Measurements from ENCODE around the gene PTPRZ1. TPM values are rescaled to one million over a fixed set of nuclear protein-coding genes. Genes with fewer than 3 reads are reported as not detected.
A peak's percentile ranks its signal among the peaks of the same experiment; 100 is the strongest.

The PTPRZ1 gene
- total and polyA plus RNA-seq, 5 donors: 1.5 to 1.9 (median 1.8) TPM

DNA sequence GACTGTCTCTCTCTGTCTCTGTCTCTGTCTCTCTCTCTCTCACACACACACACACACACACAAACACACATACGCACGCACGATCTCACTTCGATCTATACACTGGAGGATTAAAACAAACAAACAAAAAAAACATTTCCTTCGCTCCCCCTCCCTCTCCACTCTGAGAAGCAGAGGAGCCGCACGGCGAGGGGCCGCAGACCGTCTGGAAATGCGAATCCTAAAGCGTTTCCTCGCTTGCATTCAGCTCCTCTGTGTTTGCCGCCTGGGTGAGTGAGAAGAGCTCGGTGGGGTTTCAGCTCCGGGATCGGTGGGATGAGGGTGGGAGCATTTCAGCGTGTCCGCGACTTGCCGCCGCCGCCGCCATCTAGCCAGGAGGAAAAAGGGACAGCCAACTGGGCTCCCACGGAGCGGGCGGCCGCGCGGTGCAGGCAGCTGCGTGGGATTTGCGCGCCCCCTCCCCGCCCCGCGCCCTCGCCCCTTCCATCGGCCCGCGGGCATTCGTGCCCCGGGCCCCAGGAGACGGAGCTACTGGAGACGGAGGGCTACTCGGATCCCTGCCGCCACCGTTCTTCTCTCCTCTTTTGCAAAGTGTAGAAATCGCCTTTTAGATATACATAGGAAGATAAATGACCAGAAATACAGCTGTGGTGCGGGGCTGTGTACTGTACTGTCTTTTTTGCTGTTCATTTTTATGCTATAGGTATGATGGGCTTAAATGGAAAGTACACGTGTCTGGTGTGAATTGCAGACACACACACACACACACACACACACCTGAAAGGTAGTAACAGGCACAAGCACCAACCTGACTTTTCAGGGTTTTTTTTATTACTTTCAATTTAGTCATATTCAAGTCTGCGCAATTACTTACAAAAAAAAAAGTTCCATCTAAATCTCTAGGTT lies 581 bp downstream of the PTPRZ1 start:
- Histone ChIP-seq H3K9me3 (ENCODE audit: control insufficient read depth, low read length) (no peaks in the 10 kb centered on the region), H3K27me3 (ENCODE audit: control insufficient read depth, insufficient read depth) (no peaks in the 10 kb centered on the region), H3K4me1 (ENCODE audit: control insufficient read depth, insufficient read depth, low read length) (no peaks in the 10 kb centered on the region), H3K4me3 (ENCODE audit: low read length) (peak overlapping the region; percentile 75), H3K27ac (ENCODE audit: low read length) (no peak overlapping the region)
- 2% methylated on average over 51 of the region's 51 CpGs for WGBS
- DNase-seq (peak; percentile 12 to 35 (median 33)), ATAC-seq (peak; percentile 49 to 69)
- intact Hi-C loops (cut with DNase I): no loop called here

DNA sequence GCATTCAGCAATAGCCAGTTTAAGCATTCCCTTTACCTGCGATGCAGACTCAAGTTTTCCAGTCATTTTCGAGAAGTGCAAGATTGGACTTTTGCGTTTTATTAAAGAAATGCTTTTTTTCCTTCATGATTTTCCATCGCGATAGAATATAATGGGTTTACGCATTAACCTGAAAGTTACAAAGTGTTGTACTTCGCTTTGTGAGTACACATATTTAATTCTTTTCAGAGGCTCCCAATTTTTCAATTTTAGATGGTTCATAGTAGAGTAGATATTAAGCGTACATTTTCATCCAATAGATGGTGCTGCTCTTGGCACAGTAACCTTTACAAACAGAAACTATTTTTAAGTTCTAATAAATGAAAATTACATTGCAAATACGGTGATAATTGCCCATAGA lies 1.3 kb downstream of the PTPRZ1 start:
- Histone ChIP-seq H3K27ac (ENCODE audit: low read length) (no peak overlapping the region), H3K4me3 (ENCODE audit: low read length) (peak overlapping the region; percentile 75), H3K9me3 (ENCODE audit: control insufficient read depth, low read length) (no peaks in the 10 kb centered on the region), H3K4me1 (ENCODE audit: control insufficient read depth, insufficient read depth, low read length) (no peaks in the 10 kb centered on the region), H3K27me3 (ENCODE audit: control insufficient read depth, insufficient read depth) (no peaks in the 10 kb centered on the region)
- intact Hi-C loops (cut with DNase I): no loop called here
- ATAC-seq (no peak), DNase-seq (no peak)
- WGBS: 17% methylated on average over 9 of the region's 9 CpGs

DNA sequence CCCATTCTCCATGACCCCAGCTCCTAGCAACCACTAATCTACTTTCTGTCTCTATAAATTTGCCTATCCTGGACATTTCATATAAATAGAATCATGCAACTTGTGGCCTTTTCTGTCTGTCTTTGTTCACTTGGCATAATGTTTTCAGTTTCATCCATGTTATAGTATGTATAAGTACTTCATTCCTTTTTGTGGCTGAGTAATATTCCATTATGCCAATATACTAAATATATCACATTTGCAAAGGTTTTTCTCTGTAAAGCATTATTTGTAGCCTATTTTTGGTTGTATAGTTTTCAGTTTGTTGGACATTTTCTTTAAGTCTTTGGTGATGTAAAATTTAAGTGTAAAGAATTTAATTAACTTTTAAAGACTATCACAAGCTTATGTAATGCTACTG lies 2.2 kb downstream of the PTPRZ1 start:
- H3K4me3 ChIP-seq (ENCODE audit: low read length): no peak overlapping the region
- H3K4me1 ChIP-seq (ENCODE audit: control insufficient read depth, insufficient read depth, low read length): no peaks in the 10 kb centered on the region

DNA sequence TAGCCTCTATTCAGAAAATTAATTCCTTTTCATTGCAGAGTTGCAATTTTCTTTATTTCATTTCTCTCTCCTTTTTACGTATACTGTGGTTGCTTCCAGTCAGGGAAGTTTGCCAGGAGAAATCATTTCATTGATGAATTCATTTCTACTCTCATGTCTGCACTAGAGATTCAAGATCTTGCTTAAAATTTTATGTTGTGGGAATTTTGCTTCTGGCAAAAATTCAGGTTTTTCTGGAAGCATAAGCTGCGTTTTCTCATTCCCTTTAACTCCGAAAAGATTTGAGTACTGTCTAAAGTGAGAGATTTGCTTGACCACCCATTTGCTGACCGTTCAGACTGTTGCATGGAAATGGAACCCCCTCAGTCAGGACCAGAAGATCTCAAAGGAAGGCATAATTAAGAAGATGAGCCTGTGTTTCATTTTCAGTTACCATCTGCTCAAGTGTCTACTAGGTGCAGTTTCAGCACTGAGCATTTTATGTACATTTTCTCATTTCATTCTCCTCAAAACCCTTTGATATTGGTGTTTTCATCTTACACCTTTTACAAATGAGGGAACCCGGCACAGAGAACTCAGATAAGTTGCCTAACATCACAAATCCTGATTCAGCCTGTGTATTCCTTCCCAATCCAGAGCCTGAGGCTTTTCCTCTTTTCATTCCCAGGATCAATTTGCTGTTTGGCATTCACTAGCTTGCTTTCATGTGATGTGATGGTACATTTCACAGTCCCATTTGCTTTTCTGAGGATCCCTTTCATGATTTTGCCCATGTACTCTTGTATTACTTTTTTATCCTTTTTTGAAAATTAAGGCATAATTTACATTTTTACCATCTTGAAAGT lies 3.9 kb downstream of the PTPRZ1 start:
- 63% methylated on average over 5 of the region's 5 CpGs for WGBS
- Histone ChIP-seq H3K4me3 (ENCODE audit: low read length) (no peak overlapping the region), H3K27ac (ENCODE audit: low read length) (no peak overlapping the region), H3K4me1 (ENCODE audit: control insufficient read depth, insufficient read depth, low read length) (no peaks in the 10 kb centered on the region), H3K27me3 (ENCODE audit: control insufficient read depth, insufficient read depth) (no peaks in the 10 kb centered on the region), H3K9me3 (ENCODE audit: control insufficient read depth, low read length) (no peaks in the 10 kb centered on the region)
- intact Hi-C loops (cut with DNase I): no loop called here
- DNase-seq (no peak), ATAC-seq (no peak)

More for the DNA sequence above, 2.2 kb downstream of the PTPRZ1 start:
- Histone ChIP-seq H3K27ac (ENCODE audit: low read length) (no peak overlapping the region), H3K9me3 (ENCODE audit: control insufficient read depth, low read length) (no peaks in the 10 kb centered on the region), H3K27me3 (ENCODE audit: control insufficient read depth, insufficient read depth) (no peaks in the 10 kb centered on the region)
- DNase-seq (no peak), ATAC-seq (no peak)
- intact Hi-C loops (cut with DNase I): no loop called here

DNA sequence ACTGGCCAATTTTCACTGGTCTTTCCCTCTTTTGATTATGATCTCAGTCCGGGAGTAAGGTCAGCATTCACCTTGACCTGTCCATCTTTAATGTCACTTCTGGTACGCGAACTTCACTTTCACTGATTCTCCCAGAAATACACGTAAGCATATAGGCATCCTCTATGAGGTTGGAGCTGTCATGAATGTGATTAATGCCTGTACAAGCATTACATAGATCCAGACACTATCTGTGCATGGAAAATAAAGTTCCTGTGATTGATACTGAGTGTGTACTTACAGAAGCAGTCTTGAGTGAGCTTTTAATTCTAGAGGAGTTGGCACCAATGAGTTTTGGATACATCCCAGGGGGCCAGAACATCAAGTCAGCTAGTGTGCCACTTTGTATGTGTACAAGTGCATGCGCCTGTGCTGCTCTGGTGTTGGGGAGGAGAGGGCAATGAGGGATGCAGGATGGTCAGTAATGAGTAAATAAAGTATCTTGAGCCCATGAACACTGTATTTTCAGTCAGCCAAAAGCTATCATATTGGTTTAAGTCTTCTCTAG lies 6.0 kb downstream of the PTPRZ1 start:
- intact Hi-C loops (cut with DNase I): no loop called here
- whole genome bisulfite sequencing: 81% methylated on average over 5 of the region's 5 CpGs

DNA sequence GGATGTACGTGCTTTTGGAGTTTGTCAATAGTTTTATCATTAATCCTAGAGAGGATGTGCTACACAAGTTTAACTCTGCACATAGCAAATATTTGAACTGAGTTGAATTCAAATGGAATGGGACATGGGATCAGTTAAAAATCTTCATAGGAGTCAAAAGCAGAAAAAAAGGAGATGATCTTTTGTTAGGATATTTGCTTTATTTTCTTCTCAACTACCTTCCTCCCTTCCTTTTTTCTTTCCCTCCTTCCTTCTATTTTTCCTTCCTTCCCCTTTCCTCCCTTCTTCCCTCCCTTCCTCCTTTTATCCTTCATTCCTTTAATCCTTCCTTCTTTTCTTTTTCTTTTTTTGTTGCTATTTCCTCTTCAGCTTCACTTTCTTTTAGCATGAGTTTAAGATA lies 6.6 kb downstream of the PTPRZ1 start:
- no peaks in the 10 kb centered on the region for H3K27me3 ChIP-seq (ENCODE audit: control insufficient read depth, insufficient read depth)
- no peak overlapping the region for H3K27ac ChIP-seq (ENCODE audit: low read length)
- DNase-seq (no peak), ATAC-seq (no peak)
- intact Hi-C loops (cut with DNase I): no loop called here
- no peaks in the 10 kb centered on the region for H3K4me1 ChIP-seq (ENCODE audit: control insufficient read depth, insufficient read depth, low read length)
- no peak overlapping the region for H3K4me3 ChIP-seq (ENCODE audit: low read length)
- WGBS: 58% methylated on average over 1 of the region's 1 CpG
- no peaks in the 10 kb centered on the region for H3K9me3 ChIP-seq (ENCODE audit: control insufficient read depth, low read length)

More for the DNA sequence above, 6.0 kb downstream of the PTPRZ1 start:
- H3K4me1 ChIP-seq (ENCODE audit: control insufficient read depth, insufficient read depth, low read length): no peaks in the 10 kb centered on the region
- H3K27ac ChIP-seq (ENCODE audit: low read length): no peak overlapping the region
- no peaks in the 10 kb centered on the region for H3K27me3 ChIP-seq (ENCODE audit: control insufficient read depth, insufficient read depth)
- H3K9me3 ChIP-seq (ENCODE audit: control insufficient read depth, low read length): no peaks in the 10 kb centered on the region
- ATAC-seq: no peak
- H3K4me3 ChIP-seq (ENCODE audit: low read length): no peak overlapping the region
- no peak for DNase-seq

DNA sequence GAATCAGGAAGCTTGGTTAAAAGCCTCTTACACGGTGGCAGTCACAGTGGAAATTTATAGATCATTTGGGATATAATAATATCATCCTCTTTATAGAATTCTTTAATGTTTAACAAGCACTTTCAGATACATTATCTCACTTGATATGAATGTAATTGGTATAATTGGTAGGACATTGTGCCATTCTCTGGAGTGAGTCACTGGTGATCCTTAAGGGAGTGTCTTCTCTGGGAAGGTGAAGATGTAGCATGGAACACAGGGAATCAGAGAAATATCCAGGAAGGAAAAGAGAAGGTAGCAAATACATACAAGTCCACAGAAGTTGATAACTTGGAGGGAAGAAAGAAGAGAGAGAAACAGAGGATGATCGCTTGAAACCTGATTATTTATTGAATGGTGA lies 9.8 kb downstream of the PTPRZ1 start:
- intact Hi-C loops (cut with DNase I): no loop called here
- DNase-seq (no peak), ATAC-seq (no peak)
- Histone ChIP-seq H3K4me1 (ENCODE audit: control insufficient read depth, insufficient read depth, low read length) (no peaks in the 10 kb centered on the region), H3K4me3 (ENCODE audit: low read length) (no peak overlapping the region), H3K27me3 (ENCODE audit: control insufficient read depth, insufficient read depth) (no peaks in the 10 kb centered on the region), H3K9me3 (ENCODE audit: control insufficient read depth, low read length) (no peaks in the 10 kb centered on the region), H3K27ac (ENCODE audit: low read length) (no peak overlapping the region)
- 72% methylated on average over 2 of the region's 2 CpGs for WGBS

DNA sequence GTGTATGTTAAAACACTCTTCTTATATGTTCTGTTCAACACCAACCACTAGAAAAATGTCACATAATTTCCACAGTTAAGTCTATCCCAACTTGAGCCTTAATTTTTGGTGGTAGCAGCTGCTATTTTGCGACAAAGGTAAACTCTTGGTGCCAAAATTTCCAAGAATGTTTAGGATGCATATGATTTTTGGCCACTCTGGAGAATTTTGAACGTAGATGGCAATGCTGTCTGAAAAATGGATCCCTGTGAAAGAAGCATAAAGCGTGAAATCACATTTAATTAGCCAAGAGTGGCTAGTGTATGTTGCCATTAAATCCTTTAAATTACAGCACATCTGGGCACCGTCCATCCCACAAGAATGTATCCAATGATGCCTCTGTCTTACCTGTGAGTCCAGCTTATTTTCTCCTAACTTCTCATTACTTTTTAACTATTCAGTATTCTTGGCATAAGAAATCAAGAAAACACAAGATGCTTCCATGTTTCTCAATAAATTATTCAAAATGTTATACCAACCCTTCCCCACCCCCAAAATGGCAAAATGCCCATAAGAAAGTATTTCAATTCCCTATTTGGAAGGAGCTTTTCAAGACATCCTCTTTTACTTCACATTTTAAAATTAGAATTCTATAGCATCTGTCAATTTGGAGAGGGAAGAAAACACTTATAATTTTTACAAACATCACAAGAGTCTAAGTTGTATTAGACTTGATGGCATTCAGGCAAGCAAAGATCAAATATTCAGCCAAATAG lies 12.4 kb downstream of the PTPRZ1 start:
- intact Hi-C loops (cut with DNase I): no loop called here
- no peak for ATAC-seq
- H3K27me3 ChIP-seq (ENCODE audit: control insufficient read depth, insufficient read depth): no peaks in the 10 kb centered on the region

DNA sequence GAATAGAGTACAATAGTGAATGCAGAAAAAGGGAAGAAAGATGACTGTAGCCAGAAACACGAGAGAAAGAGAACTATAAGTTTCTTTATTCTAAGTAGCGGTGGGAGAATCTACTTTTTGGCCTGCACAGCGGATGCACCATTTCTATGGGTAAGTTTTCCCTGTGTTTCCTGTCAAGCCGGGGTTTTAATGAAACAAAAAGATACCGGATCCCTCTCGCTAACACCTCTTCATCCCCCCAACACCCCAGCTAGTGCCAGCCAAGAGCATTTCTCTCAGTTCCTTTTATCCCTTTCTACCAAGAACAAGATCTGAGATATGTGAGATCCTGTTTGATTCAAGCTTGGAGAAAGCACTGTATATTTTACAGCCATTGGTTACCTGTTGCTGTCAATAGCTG lies 14.7 kb downstream of the PTPRZ1 start:
- intact Hi-C loops (cut with DNase I): no loop called here
- H3K4me3 ChIP-seq (ENCODE audit: low read length): no peak overlapping the region
- no peaks in the 10 kb centered on the region for H3K27me3 ChIP-seq (ENCODE audit: control insufficient read depth, insufficient read depth)
- no peaks in the 10 kb centered on the region for H3K4me1 ChIP-seq (ENCODE audit: control insufficient read depth, insufficient read depth, low read length)
- no peak for DNase-seq
- no peak overlapping the region for H3K27ac ChIP-seq (ENCODE audit: low read length)
- no peaks in the 10 kb centered on the region for H3K9me3 ChIP-seq (ENCODE audit: control insufficient read depth, low read length)
- no peak for ATAC-seq
- 81% methylated on average over 6 of the region's 6 CpGs for WGBS

More for the DNA sequence above, 12.4 kb downstream of the PTPRZ1 start:
- 57% methylated on average over 4 of the region's 4 CpGs for WGBS
- DNase-seq: no peak
- no peaks in the 10 kb centered on the region for H3K9me3 ChIP-seq (ENCODE audit: control insufficient read depth, low read length)
- no peak overlapping the region for H3K4me3 ChIP-seq (ENCODE audit: low read length)
- no peak overlapping the region for H3K27ac ChIP-seq (ENCODE audit: low read length)
- no peaks in the 10 kb centered on the region for H3K4me1 ChIP-seq (ENCODE audit: control insufficient read depth, insufficient read depth, low read length)

DNA sequence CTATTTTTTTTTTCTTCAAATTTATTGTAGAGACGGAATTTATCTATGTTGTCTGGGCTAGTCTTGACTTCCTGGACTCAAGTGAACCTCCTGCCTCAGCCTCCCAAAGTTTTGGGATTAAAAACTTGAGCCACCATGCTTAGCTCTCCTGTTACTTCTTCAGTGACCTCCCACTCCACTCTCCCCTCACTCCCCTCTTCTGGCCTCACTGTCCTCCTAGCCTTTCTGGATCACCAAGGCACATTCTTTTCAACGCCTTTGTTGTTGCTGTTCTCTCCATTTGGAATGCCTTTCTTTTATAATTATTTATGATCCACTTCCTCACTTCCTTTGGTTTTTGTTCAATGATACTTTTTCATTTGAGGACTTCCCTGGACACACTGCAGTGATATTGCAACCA lies 17.9 kb downstream of the PTPRZ1 start:
- Histone ChIP-seq H3K27me3 (ENCODE audit: control insufficient read depth, insufficient read depth) (no peaks in the 10 kb centered on the region), H3K27ac (ENCODE audit: low read length) (no peak overlapping the region), H3K4me3 (ENCODE audit: low read length) (no peak overlapping the region), H3K9me3 (ENCODE audit: control insufficient read depth, low read length) (no peaks in the 10 kb centered on the region), H3K4me1 (ENCODE audit: control insufficient read depth, insufficient read depth, low read length) (no peaks in the 10 kb centered on the region)
- DNase-seq: no peak
- intact Hi-C loops (cut with DNase I): no loop called here
- ATAC-seq: no peak
- 68% methylated on average over 2 of the region's 2 CpGs for WGBS
